Transverse colon (tissue), 3 donors: Measurements from ENCODE around the gene TOR3A.

ENCODE experiments used
- CTCF ChIP-seq, 5 experiments: fragments of 200-600 bp in 3 of 5; fragments of 450-650 bp in 2 of 5; sonication (generic) in 3 of 5; IDR thresholded peaks; 1 replicate in 2 of 5; 2 replicates in 3 of 5; pipeline ENCODE4 v1.5.1; 2016 to 2017; ENCODE audit warnings: antibody characterized with exemption in 5 of 5, inconsistent platforms in 3 of 5, mild to moderate bottlenecking in 2 of 5, moderate library complexity in 1 of 5
- POLR2A ChIP-seq: fragments of 450-650 bp; IDR thresholded peaks from one replicate; pipeline ENCODE4 v1.6.1; 2016; ENCODE audit warnings: antibody characterized with exemption, mild to moderate bottlenecking, moderate library complexity

- TF ChIP-seq CTCF (IDR thresholded peaks at IDR 0.05) (no peak), POLR2A (no peak)
These were observed 34.8 kb upstream of the TOR3A start for GRCh38 chr1:179046808-179047635.
